GM19025 (cell line): Measurements from ENCODE around the gene TTC39C.
"Not testable (repeated sequence)": the region's sequence is repeated elsewhere in the genome, so short reads cannot be mapped to it uniquely, and the experiment has no call there.

Experiments
- ATAC-seq: cut with Tn5 transposase; IDR thresholded peaks from one replicate; pipeline ENCODE4 v1.9.1; 2021; ENCODE audit warnings: mild to moderate bottlenecking, low read depth, moderate library complexity; ENCODE audit not compliant: unreplicated experiment

The TTC39C gene

DNA sequence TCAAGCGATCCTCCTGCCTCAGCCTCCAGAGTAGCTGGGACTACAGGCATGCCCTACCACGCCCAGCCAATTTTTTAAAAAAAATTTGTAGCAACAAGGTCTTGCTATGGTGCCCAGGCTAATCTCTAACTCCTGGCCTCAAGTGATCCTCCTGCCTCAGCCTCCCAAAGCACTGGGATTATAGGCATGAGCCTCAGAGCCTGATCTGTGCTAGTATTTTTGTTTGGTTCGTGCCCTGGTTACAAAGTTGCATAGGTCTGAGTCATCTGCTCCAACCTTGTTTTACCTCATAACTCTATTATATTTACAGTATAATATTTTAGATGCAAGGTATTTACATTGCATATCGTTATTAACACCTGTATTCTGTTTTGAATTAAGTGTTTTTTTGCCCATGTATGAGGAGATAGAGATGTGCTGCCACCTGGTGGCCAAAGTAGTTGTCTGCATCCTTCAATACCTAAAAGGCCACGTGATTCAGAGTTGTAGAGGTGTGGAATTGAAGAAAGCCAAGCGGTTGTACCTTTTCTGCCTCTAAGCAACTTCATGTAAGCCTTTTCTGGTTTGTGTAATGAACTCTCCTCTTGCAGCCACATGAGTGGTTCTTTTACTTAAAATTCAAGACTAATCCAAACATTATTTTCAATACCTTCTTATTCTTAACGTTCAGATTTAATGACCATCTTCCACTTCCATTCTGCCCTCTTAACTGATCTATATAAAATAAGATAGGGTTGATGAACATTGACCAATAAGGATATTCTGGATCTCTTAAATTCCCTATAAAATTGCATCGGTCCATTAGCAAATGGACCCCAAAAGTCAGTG is 104.4 kb downstream of the TTC39C start:
- no peak for ATAC-seq

DNA sequence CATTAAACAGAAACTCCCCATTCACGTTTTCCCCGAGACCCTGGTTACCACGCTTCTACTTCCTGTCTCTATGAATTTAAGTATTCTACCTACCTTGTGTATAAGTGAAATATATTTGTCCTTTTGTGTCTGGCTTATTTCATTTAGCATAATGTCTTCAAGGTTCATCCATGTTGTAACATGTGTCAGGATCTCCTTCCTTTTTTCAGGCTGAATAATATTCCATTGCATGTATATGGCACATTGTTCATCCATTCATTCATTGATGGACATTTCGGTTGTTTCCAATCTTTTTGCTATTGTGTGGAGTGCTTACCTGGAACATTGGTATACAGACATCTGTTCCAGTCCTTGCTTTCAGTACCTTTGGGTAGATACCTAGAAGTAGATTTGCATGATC is 106.1 kb downstream of the TTC39C start:
- no peak for ATAC-seq

DNA sequence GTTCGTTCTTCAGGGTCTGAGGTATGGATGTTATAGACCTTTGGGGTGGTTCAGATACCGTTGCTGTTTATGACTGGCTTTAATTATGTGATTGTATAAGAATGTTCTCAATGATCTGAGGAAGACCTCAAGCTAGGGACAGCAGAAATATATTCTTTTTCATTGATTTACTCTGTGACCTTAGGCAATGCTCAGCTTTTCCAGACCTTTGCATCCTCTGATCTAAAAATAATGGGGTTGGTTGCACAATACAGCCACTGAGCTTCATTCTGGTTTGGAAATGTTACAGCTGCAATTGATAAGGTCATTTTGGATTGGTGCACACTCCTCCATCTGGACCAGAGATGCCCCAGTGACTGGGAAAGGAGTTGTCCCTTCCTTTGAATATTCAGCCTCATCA is 107.1 kb downstream of the TTC39C start:
- ATAC-seq = no peak

DNA sequence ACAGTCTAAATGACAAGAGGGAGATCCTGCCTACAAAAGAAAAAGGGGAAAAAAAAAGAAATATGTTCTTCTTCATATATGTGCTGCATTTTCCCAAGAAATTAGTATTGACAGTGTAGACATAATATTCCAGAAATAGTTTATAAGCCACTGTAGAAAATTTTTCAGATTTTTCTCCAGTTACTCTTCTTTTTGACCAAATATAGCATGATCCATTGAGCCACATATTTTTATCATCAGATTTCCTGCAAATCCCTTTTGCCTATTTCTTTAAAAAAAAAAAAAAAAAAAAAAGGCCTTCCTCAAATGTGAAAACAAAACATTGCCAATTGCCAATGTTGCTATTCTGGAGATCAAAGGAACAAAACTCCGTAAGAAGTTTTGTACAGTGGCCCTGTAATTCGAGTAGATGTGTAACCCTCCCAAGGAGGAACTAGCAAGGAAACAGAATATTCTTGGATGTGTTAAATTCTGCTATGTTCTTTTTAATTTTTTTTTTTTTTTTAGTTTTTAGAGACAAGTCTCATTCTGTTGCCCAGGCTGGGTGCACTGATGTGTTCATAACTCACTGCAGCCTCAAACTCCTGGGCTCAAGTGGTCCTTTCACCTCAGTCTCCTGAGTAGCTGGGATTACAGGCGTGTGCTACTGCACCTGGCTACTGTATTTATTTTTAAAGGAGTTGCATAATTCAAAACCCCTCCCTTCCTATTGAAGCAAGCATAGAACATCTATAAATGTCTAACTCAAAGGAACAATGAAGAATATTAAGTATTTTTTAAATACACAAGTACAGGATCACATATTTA is 111.8 kb downstream of the TTC39C start:
- ATAC-seq = no peak

DNA sequence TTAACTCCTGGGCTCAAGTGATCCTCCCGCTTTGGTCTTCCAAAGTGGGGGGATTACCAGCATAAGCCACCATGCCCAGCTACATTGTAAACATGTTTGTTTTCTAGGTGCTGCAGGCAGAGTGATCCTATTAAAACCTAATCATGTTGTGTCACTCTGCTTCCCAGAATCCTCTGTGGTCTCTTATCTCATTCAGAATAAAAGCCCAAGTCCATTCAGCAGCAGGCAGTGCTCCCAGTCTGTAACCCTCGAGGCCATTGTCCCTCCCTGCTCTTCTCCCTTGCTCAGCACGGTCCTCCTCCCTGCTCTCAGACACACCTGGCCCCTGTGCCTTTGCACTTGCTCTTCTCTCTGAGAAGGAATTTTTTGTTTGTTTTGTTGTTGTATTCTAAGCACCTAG is 113.2 kb downstream of the TTC39C start:
- no peak for ATAC-seq

DNA sequence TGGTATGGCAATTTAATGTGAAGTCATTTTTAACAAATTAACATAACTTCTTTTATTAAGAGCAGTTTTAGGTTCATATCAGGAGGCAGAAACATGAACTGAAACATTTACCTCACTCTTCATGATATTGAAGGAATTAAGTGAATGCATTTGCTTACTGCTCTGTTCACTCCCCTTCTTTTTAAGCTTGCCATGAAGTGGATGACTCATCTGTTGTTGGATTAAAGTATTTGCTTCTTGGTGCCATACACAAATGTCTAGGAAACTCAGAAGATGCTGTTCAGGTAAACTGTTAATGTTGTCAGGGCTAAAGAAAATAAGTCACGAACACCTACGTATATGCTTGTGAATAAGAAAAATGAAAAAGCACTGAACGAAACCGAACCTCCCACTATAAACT is 114.1 kb downstream of the TTC39C start:
- ATAC-seq = no peak

DNA sequence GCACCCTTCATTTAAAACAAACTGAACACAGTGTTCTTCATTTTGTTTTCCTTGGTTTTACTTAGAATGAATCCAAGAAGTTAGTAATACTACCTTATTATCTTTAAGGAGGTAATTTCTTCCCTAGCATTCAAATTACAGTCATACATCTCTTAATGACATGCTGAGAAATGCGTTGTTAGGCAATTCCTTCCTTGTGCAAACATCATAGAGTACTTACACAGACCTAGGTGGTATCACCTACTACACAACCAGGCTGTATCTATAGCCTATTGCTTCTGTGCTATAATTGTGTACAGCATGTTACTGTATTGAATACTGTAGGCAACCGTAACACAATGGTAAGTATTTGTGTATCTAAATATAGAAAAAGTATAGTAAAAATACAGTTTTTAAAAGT is 115.9 kb downstream of the TTC39C start:
- no peak for ATAC-seq

DNA sequence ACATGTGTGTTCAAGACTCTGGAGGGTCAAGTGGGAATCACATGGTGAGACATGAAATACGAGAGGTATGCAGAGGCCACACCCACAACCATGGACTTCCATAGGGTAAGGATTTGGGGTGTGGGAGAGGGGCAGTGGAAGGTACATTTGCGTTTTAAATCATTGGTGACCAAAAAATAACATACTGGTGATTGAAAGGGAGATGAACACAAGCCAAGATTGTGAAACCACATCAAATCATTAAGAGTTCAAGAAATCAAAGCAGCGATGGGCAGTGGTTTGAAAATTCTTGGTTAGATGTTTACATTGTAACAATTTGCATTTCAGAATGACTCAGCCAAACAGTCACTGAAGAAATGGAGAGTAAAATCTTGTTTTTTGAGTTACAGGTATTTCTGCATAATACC is 122.4 kb downstream of the TTC39C start:
- no peak for ATAC-seq

DNA sequence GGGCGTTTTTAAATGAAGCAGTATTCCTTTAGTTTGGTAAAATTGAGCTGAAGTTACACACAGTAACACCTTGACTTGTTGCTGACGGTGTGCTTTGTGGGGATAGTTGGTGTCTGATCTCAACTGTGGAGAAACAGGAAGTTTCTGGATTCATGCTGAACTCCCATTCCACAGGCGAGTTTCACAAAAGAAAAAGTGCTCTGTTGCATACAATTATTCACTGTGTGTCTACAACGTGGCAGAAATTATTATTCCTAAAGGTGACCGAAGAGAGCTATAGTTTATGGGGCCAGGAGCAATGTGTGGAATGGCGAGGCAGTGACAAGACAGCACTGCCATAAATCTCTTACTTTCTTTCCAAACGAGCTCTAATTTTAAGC is 123.8 kb downstream of the TTC39C start:
- no peak for ATAC-seq

DNA sequence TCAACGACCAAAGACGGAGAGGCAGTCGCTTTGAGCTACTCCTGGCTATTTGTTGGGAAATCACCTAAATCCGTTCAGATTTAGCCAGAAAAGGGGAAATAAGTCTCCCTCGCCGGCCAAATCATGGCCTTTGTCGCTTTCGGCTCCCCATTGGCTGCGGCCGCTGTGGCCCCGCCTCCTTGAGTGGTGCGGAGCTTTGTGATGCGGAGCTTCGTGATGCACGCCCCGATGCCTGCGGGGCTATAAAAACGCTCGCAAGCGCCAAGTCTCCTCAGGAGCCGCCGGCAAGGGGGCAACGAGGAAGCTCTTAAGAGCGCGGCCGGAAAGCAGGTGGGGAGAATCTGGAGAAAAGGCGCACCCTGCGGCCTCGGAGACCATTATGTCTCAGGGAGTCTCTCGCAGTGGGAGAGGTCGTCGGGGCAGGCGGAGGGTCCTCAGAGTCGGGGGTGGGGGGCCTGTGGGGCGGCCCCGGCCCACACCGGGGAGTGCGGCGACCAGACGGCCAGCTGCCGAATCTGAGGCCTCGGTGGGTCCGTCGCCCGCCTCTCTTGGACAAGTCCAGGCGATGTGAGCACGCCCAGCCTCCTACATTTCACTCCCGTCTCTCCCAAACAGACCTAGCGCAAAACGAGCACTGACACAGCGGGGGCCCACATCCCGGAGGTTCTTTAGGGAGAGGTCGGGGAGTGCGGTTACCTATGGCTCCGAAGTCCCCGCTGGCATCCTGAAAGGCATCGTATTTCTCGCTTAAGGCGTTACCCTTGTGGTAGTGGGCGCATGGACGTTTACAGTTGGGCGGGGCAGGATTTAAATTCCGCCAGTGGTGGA is 124.4 kb downstream of the TTC39C start, which contains the start of gene CABYR:
CABYR (plus strand) TSS at position 274 of the 828 bp plus-strand sequence. CDS start 4,053 bp downstream, outside the sequence.
- peak; percentile 95 for ATAC-seq

DNA sequence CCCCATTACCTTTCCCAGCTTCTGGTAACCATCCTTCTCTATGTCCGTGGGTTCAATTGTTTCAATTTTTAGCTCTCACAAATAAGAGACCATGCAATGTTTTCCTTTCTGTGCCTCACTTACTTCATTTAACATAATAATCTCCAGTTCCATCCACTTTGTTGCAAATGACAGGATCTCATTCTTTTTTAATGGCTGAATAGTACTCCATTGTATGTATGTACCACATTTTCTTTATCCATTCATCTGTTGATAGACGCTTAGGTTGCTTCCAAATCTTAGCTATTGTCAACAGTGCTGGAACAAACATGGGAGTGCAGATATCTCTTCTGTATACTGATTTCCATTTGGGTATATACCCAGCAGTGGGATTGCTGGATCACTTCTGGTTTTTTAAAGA is 126.1 kb downstream of the TTC39C start:
- no peak for ATAC-seq

DNA sequence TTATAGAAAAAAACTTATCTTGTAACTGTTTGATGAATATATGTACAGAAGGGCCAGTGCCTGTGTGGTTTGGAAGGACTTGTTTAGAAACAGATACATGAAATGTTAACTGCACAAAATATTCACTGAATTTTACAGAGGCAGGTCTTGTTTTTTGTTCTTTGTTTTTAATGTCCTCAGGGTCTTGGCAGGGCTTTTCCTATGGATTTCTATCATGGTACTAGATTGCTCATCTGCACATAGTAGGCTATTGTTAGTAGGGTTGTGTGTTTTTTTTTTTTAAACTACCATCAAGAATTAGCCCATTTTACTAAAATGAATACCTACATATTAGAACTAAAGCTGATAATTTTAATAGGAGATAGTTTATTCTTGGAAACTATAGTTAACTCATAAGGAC is 127.8 kb downstream of the TTC39C start:
- no peak for ATAC-seq

DNA sequence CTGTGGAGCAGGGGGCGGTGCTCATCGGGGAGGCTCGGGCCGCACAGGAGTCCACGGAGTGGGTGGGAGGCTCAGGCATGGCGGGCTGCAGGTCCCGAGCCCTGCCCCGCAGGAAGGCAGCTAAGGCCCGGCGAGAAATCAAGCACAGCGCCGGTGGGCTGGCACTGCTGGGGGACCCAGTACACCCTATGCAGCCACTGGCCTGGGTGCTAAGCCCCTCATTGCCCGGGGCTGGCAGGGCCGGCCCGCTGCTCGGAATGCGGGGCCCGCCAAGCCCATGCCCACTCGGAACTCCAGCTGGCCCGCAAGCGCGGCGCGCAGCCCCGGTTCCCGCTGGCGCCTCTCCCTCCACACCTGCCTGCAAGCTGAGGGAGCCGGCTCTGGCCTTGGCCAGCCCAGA is 135.0 kb downstream of the TTC39C start:
- not testable (repeated sequence) for ATAC-seq

DNA sequence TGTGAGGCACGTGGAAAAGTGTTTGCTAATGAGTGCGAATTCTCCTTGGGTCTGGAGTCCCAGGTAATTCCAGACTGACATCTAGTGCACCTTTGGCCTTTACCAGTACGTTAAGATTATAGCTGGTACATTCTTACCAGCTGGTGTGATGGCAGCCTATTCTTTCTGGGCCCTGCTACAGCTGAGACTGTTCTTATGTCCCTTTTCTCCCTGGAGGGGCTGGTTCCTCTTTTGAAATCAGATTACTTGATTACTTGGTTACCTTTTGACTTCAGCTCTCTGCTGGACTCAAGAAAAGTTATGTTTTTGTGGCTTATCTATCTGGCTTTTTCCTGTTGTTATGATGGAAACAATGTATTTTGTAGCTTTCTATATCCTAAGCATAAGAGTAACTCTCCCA is 138.8 kb downstream of the TTC39C start:
- no peak for ATAC-seq

DNA sequence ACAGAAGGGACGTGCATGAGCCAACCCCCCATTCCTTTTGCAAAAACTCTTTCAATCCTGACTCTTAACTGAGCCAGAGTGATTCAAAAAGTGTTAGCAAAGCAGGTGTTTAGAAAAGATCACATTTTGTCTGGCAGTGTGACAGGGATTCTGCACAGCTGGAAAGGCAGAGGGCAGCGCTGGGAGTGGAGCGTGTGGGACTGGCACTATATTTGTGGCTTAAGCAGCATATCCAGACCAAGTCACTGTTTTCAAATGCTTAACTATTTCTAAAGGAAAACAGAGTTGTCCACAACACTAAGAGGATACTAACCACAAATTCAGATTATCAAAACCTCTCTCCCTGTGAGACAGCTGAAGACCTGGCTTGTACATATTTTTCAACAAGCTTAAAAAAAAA is 143.3 kb downstream of the TTC39C start:
- no peak for ATAC-seq

DNA sequence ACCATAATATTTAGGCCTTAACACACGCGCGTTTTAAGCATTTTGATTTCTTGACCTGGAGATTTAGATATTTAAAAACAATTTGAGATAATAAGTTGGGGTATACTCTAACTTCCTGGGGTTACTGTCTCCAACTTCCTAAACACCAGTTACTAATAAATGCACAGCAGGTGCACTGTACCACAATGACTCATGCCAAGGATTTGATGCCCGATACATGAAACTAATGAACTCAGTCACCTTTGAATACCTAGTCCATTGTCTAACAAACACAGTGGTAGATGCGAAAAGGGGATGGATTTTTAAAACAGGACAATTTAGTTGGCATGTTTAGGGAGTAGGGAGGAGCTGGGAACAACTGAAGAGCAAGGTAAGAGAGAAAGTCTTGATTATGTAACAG is 145.5 kb downstream of the TTC39C start:
- no peak for ATAC-seq

DNA sequence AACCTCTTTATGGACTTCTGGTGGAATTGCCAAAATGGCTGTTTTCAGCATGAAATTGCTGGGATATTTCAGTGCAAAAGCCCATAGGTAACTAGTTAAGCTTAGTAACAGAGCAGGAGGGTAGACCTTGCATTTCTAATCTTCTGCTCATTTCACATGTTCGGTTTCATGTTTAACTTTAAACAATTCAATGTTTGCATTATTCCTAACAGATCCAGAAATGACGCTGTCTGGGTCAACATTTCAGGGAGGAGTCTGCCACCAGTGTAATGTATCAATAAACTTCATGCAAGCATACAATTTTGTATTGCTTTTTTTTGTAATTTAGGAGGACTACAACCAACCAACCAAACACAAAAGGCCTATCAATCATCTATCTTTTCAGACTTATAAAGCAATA is 146.8 kb downstream of the TTC39C start:
- no peak for ATAC-seq

DNA sequence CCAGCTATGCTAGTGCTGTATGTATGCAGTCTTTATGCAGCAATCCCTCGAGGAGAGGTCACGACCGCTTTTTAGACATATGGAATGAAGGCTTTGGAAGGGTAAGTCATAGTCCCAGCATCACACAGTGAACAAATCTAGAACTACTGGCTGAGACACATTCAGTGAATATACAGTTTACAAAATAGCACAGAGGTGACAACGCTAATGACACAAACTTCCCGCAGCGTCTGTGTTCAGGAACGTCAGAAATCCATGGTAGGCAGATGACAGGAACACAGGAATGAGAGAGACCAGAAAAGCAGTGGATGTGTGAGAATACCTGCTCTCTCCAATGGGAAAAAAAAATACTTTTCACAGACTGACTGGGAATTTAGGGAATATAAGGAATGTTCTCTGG is 153.9 kb downstream of the TTC39C start:
- ATAC-seq = no peak

DNA sequence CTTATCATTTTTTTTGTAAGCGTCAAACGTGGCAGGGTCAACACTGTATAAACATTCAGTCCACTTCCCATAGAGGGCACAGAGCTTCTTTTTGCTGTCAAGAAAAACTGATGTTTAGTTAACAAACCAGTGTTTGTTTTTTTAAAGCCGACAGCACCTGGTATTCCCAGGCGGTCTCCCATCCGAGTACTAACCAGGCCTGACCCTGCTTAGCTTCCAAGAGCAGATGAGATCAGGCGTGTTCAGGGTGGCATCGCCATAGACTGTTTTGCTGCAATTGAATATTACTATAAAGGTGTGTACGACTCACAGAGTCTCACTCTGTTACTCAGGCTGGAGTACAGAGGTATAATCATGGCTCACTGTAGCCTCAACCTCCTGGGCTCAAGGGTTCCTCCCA is 155.8 kb downstream of the TTC39C start:
- no peak for ATAC-seq

DNA sequence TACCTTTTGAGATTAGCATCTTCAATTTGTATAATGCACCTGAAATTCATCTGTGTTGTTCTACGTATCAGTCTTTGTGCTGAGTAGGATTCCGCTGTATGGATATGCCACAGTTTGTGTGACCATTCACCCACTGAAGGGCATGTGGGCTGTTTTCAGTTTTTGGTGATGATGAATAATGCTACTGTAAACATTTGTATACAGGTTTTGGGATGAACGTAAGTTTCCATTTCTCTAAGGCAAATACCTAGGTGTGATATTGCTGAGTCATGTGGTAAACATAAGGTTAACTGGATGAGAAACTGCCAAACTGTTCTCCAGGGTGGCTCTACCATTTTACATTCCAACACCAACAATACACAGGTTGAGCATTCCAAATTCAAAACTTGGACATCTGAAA is 159.4 kb downstream of the TTC39C start:
- no peak for ATAC-seq
